Measurements from ENCODE around the gene DNAJA4. TPM values are rescaled to one million over a fixed set of nuclear protein-coding genes. Genes with fewer than 3 reads are reported as not detected.
A peak's percentile ranks its signal among the peaks of the same experiment; 100 is the strongest.

Gene DNAJA4
- total RNA-seq, 2 experiments from 2014 or later, result not detected

DNA sequence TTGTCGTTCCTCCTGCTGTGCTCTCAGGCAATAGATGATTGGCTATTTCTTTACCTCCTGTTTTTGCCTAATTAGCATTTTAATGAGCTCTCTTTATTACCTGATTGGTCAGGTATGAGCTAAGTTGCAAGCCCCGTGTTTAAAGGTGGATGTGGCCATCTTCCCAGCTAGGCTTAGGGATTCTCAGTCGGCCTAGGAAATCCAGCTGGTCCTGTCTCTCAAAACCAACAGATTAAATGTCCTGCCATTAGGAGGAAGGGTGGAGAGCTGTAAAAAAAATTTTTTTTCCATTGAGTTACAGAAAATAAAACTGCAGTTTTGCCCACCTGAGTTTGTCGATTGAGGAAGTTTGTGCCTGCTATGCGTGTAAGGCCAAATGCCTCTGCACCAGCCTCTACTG lies 24.6 kb upstream of the DNAJA4 start:
- Histone ChIP-seq H3K4me1 (ENCODE audit: insufficient read depth, low read length, poor library complexity, severe bottlenecking) (no peaks in the 10 kb centered on the region), H4K20me1 (ENCODE audit: insufficient read depth, low read length) (no peaks in the 10 kb centered on the region), H3K4me2 (ENCODE audit: low read length) (no peak overlapping the region), H3K9me2 (ENCODE audit: insufficient read depth, low read length) (no peaks in the 10 kb centered on the region), H2AFZ (ENCODE audit: low read length) (no peak overlapping the region), H3K79me2 (ENCODE audit: insufficient read depth, low read depth, low read length) (no peaks in the 10 kb centered on the region), H3K36me3 (ENCODE audit: insufficient read depth, low read length) (no peaks in the 10 kb centered on the region), H3K9me3 (ENCODE audit: low read length) (no peaks in the 10 kb centered on the region), H3K27ac (ENCODE audit: low read depth, low read length, poor library complexity, severe bottlenecking) (no peak overlapping the region), H3K4me3 (ENCODE audit: low read depth, low read length, poor library complexity, severe bottlenecking) (no peak overlapping the region)
- ChIA-PET CTCF (ENCODE audit: unreplicated experiment) (interaction anchor here (0.5 to 1.2 kb wide), 4 partner anchors 44 to 273 kb away, joined by 3 to 4 read pairs (median 4); no protein-coding TSS in a partner anchor), POLR2A (interaction anchor here (0.5 to 0.8 kb wide), 8 partner anchors 9 to 340 kb away, joined by 3 to 6 read pairs (median 4); no protein-coding TSS in a partner anchor)
- BruUV-seq (replicated peaks), result no TSS peak
- intact Hi-C loops (cut with micrococcal nuclease; ENCODE audit: unreplicated experiment), result loop anchor here (2.0 to 10.0 kb wide), 5 partner anchors 108 to 335 kb away; partner anchors contain the start of gene CIB2
- no peak for TF ChIP-seq EZH2phosphoT487 (IDR thresholded peaks at IDR 0.05; ENCODE audit: borderline replicate concordance, low read depth, low read length)
- TF ChIP-seq CTCF (conservative IDR thresholded peaks at IDR 0.05; ENCODE audit: low read length), result no peak
- no peak for DNase-seq (ENCODE audit: low spot score)

DNA sequence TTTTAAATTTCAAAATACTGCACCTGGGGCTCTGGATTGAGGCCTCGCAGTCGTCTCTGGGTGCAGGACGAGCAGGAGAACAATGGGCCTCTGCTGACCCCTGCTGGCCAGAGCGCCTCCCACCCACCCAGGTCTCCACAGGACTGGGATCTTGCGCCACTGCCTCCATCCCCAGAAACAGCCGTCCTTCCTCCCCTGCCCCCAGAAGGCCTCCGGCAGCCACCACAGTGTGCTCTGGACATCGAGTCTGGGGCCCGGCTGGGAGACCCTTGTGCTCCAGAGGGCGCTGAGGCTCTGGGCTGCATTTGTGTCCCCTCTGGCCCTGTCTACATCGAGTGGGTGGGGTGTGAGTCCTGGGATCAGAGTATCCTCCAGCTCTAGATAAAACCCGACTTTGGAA lies 23.3 kb upstream of the DNAJA4 start:
- ChIA-PET POLR2A (interaction anchor here (0.6 to 0.7 kb wide), 3 partner anchors 80 to 182 kb away, joined by 3 read pairs; no protein-coding TSS in a partner anchor), CTCF (ENCODE audit: unreplicated experiment) (interaction anchor here (0.9 kb wide), 1 partner anchor 27 kb away, joined by 3 read pairs; no protein-coding TSS in a partner anchor)
- no peaks in the 10 kb centered on the region for H3K9me3 ChIP-seq (ENCODE audit: low read length)
- H3K4me3 ChIP-seq (ENCODE audit: low read depth, low read length, poor library complexity, severe bottlenecking), result no peak overlapping the region
- BruUV-seq (replicated peaks), result no TSS peak
- H3K4me1 ChIP-seq (ENCODE audit: insufficient read depth, low read length, poor library complexity, severe bottlenecking), result no peaks in the 10 kb centered on the region
- no peak overlapping the region for H3K4me2 ChIP-seq (ENCODE audit: low read length)
- H3K9me2 ChIP-seq (ENCODE audit: insufficient read depth, low read length), result no peaks in the 10 kb centered on the region
- intact Hi-C loops (cut with micrococcal nuclease; ENCODE audit: unreplicated experiment), result loop anchor here (1.0 to 10.0 kb wide), 8 partner anchors 46 to 336 kb away; partner anchors contain the start of gene CIB2
- TF ChIP-seq CTCF (conservative IDR thresholded peaks at IDR 0.05; ENCODE audit: low read length) (peak; percentile 88), EZH2phosphoT487 (IDR thresholded peaks at IDR 0.05; ENCODE audit: borderline replicate concordance, low read depth, low read length) (no peak)
- no peak overlapping the region for H2AFZ ChIP-seq (ENCODE audit: low read length)
- peak; percentile 73 for DNase-seq (ENCODE audit: low spot score)
- H4K20me1 ChIP-seq (ENCODE audit: insufficient read depth, low read length), result no peaks in the 10 kb centered on the region
- H3K36me3 ChIP-seq (ENCODE audit: insufficient read depth, low read length), result no peaks in the 10 kb centered on the region
- no peak overlapping the region for H3K27ac ChIP-seq (ENCODE audit: low read depth, low read length, poor library complexity, severe bottlenecking)
- H3K79me2 ChIP-seq (ENCODE audit: insufficient read depth, low read depth, low read length), result no peaks in the 10 kb centered on the region

DNA sequence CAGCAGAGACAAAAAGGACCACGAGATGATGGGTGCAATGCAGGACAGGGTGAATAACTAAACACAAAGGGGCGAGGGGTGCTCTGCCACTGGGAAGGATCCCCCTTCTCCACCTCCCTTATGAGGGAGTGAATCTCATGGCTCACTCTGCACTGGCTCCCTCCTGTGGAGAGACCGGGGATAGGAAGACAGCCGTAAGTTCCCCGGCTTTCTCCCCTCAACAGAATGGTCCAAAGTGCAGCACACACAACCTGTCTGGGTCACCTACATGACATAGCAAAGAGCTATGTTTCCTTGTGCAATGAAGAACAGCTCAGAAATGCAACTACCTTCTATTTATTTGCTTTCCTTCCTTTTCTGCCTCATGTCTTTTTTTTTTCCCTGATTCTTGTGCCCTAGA lies 22.2 kb upstream of the DNAJA4 start:
- Histone ChIP-seq H3K9me3 (ENCODE audit: low read length) (no peaks in the 10 kb centered on the region), H2AFZ (ENCODE audit: low read length) (no peak overlapping the region), H3K4me3 (ENCODE audit: low read depth, low read length, poor library complexity, severe bottlenecking) (no peak overlapping the region), H3K9me2 (ENCODE audit: insufficient read depth, low read length) (no peaks in the 10 kb centered on the region), H3K4me2 (ENCODE audit: low read length) (no peak overlapping the region), H3K4me1 (ENCODE audit: insufficient read depth, low read length, poor library complexity, severe bottlenecking) (no peaks in the 10 kb centered on the region), H3K27ac (ENCODE audit: low read depth, low read length, poor library complexity, severe bottlenecking) (no peak overlapping the region), H4K20me1 (ENCODE audit: insufficient read depth, low read length) (no peaks in the 10 kb centered on the region), H3K36me3 (ENCODE audit: insufficient read depth, low read length) (no peaks in the 10 kb centered on the region), H3K79me2 (ENCODE audit: insufficient read depth, low read depth, low read length) (no peaks in the 10 kb centered on the region)
- TF ChIP-seq EZH2phosphoT487 (IDR thresholded peaks at IDR 0.05; ENCODE audit: borderline replicate concordance, low read depth, low read length) (no peak), CTCF (conservative IDR thresholded peaks at IDR 0.05; ENCODE audit: low read length) (peak; percentile 68)
- DNase-seq (ENCODE audit: low spot score), result peak; percentile 13
- BruUV-seq (replicated peaks), result no TSS peak
- ChIA-PET CTCF (ENCODE audit: unreplicated experiment) (interaction anchor here (0.9 to 1.0 kb wide), 3 partner anchors 16 to 47 kb away, joined by 3 to 4 read pairs (median 3); no protein-coding TSS in a partner anchor), POLR2A (interaction anchor here (0.6 to 0.7 kb wide), 3 partner anchors 28 to 129 kb away, joined by 3 to 4 read pairs (median 3); no protein-coding TSS in a partner anchor)
- intact Hi-C loops (cut with micrococcal nuclease; ENCODE audit: unreplicated experiment), result loop anchor here (5.0 to 10.0 kb wide), 2 partner anchors 110 to 337 kb away; partner anchors contain the start of gene CIB2
